Measurements from ENCODE around the gene SLC22A14. TPM values are rescaled to one million over a fixed set of nuclear protein-coding genes. Genes with fewer than 3 reads are reported as not detected.

SLC22A14 gene
- total RNA-seq, 1 donor from 2014 or later, result 0.24 TPM

- ATAC-seq, result peak; percentile 96
Measured at GRCh38 chr3:38346587-38347410, 64.7 kb downstream of the SLC22A14 start, which contains the start of gene XYLB. TSS of gene XYLB (plus strand) at chr3:38346785. CDS start at chr3:38346869, 84 bp downstream.

- ATAC-seq, result no peak
Measured at GRCh38 chr3:38347421-38348200, 65.5 kb downstream of the SLC22A14 start.

DNA sequence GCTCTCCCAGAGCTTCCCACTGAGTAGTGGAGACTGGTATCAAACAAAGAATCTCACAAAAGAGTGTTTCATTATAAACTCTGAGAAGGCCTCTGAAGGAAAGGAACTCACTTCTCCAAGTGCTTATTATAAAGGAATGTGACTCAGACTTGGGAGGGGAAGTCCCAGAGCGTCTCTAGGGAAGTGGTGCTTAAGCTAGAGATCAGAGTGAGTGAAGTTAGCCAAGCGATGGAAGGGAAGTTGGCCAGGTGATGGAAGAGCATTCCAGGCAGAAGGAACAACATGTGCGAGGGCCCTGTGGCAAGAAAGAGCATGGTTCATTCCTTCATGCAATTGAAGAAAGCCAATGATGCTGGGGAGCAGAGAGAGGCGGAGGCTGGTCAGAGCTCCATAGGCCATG lies 66.8 kb downstream of the SLC22A14 start:
- ATAC-seq, result peak; percentile 73

DNA sequence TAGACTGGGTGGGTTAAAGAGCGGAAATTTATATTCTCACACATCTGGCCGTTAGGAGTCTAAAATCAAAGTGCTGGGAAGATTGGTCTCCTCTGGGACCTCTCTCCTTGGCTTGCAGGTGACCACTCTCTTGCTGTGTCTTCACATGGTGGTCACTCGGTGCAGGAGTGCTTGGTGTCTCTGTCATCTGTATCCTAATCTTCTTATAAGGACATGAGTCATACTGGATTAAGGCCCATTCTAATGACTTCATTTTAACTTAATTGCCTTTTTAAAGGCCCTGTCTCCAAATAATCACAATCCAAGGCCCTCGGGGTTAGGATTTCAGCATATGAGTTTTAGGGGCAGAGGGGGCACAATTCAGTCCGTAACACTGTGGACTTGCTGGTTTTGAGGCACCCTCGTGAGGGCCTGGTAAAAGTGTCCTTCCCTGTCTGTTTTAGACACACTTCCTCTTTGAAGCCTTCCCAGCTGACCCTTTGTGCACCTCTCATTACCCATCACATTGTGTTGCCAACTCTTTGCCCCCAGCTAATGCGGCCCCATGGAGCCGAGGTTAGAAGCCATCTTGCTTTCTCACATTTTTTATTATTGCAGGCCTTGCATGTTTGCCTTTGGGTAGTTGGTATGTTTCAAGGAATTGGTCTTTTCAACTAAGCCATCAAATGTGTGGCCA lies 67.7 kb downstream of the SLC22A14 start:
- no peak for ATAC-seq

- no peak for ATAC-seq
Measured at GRCh38 chr3:38353151-38353550, 71.1 kb downstream of the SLC22A14 start.

DNA sequence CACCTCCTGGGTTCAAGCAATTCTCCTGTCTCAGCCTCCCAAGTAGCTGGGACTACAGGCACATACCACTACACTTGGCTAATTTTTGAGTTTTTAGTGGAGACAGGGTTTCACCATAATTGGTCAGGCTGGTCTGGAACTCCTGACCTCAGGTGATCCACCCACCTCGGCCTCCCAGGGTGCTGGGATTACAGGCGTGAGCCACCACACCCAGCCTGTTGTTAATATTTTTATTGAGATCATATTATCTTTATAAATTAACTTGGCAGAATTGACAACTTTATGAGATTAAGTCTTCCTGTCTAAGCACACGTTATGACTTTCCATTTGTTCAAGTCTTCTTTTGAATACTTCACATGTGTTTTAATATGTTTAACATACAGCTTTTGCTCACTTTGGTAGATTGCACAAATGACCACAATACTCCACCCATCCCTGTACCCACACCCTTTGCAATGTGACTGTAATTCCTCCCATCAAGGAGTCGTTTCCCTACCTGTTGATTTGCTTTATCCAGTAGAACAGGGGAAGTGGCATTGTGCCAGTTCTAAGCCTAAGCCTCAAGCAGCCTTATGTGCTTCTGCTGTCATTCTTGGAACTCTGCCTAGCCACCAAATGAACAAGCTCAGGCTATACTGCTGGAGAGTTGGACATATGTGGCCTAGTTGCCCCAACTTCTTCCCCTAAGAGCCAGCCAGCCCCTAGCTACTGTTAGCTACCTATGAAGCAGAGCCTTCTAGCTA lies 72.7 kb downstream of the SLC22A14 start:
- peak; percentile 89 for ATAC-seq

DNA sequence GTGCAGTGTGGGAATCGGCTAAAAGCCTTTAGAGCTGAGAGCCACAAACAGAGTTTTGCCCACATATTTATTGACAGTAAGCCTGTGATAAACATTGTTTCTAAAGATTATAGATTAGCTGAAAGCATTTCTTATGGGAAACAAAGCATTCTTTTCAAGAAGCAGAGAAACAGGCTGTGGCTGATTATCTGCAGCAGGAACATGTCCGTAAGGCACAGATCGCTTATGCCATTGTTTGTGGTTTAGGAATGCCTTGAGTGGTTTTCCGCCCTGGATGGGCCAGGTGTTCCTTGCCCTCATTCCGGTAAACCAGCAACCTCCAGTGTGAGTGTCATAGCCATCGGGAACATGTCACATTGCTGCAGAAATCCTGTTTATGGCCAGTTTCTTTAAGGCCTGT lies 76.9 kb downstream of the SLC22A14 start:
- no peak for ATAC-seq

- no peak for ATAC-seq
Measured at GRCh38 chr3:38360345-38360744, 78.3 kb downstream of the SLC22A14 start.

GRCh38 chr3:38361496-38361895 lies 79.4 kb downstream of the SLC22A14 start:
- no peak for ATAC-seq

DNA sequence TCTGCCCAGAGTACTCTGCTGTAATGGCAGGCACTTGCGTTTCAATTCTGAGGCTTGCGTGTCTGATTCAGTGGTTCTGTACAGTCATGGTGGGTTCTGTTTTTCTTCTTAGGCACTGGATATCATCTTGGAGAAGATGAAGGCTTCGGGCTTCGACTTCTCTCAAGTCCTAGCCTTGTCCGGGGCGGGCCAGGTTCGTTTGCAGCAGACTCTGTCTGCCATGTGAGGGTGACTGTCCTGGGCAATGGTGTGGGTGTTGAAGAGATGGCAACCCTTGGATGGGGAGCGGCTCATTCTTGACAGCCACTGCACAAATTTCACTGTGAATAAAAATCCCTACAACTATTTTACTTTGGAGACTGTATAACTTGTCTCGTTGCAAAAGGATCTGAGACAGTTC lies 80.7 kb downstream of the SLC22A14 start:
- ATAC-seq, result no peak

DNA sequence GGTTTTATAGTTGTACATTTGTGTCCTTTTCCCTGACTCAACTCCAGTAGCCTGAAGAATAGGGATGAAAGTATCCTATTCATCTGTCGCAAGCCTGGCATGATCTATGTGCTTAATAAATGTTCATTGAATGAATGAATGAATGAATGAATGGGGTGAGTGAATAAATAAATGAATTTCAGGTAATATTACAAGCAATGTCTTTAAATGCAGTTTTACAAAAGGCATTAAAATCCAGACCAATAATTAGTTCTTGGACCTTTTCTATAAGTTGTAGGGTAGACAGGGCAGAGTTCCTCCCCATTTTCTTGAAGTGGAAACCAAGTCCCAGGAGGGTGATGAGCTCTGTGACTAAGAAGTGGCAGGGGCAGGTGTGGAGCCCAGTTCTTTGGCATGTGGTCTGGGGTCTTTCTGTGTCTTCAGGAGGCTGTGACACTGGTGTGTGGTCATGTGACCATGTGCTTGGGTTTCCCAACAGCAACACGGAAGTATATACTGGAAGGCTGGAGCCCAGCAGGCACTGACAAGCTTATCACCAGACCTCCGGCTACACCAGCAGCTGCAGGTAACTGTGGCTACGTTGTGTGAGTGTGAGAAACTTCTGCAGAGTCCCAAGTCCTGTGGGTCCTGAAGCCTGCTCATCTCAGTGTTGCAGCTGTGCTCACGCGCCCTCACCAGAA lies 82.8 kb downstream of the SLC22A14 start:
- no peak for ATAC-seq

- ATAC-seq, result no peak
Measured at GRCh38 chr3:38365469-38366062, 83.5 kb downstream of the SLC22A14 start.

GRCh38 chr3:38366082-38366481 lies 84.0 kb downstream of the SLC22A14 start:
- ATAC-seq, result no peak

DNA sequence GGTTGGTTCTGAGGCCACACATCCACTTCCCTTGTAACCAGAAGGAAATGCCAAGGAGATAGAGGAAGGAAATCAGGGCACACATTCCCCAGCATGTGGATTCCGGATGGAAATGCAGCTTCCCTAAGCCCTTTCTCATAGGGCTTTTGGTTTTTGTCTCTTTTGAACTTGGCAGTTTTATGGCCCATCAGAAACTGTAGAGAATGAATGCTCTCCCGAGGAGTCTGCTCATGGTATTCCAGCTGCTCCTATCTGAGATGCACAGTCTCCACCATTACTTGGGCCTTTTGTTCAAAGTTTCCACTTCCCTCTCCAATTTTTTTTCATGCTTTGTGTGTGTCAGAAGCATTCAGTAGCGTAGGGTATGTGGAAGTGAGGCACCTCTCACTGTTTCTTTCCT lies 85.7 kb downstream of the SLC22A14 start:
- no peak for ATAC-seq

Other genes starting within 250 kb of the SLC22A14 start
- 0.08 TPM for gene DLEC1, start 243.1 kb upstream of the SLC22A14 start, total RNA-seq
- gene ACAA1, start 145.2 kb upstream of the SLC22A14 start, total RNA-seq, result 72.7 TPM
- gene MYD88, start 143.6 kb upstream of the SLC22A14 start, total RNA-seq, result 41.5 TPM
- gene OXSR1, start 116.8 kb upstream of the SLC22A14 start, total RNA-seq, result 39.6 TPM
- 0.64 TPM for gene SLC22A13, start 16.5 kb upstream of the SLC22A14 start, total RNA-seq
- gene XYLB, start 64.5 kb downstream of the SLC22A14 start, total RNA-seq, result 2.4 TPM
- gene ACVR2B, start 171.6 kb downstream of the SLC22A14 start, total RNA-seq, result 1.5 TPM
- gene EXOG, start 214.0 kb downstream of the SLC22A14 start, total RNA-seq, result 3.5 TPM